Measurements from ENCODE around the gene ENPP1. TPM values are rescaled to one million over a fixed set of nuclear protein-coding genes. Genes with fewer than 3 reads are reported as not detected.

The ENPP1 gene
- total RNA-seq, 2 experiments from 2014 or later = 0.08 TPM

DNA sequence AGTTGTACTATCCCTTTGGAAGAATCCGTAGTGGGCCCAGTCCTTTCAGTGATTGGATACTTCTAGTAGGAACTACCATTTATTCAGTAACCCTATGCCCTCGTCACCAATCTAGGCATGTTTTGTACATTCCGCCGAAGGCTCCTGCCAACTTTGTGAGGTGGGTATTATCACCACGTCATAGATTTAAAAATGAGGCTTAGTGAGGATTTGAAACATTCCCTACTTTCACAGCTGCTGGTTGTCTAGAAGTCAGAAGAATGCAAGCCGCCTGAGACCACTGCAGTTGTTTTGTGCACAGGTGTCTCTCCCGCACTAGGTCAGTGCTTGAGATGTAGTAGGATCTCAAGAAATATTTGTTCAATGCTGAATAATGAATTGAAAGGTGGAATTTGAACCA, 32.6 kb downstream of the ENPP1 start:
- H3K36me3 Mint-ChIP-seq (ENCODE audit: low read depth) = no peaks in the 10 kb centered on the region
- no peak for DNase-seq
- H3K27me3 Mint-ChIP-seq = peaks cover 25% of the 10 kb centered on the region
- no peaks in the 10 kb centered on the region for H3K9me3 Mint-ChIP-seq
- H3K36me3 ChIP-seq (ENCODE audit: insufficient read depth, low read length) = no peaks in the 10 kb centered on the region
- intact Hi-C loops (cut with DNase I, micrococcal nuclease) = no loop called here
- ChIA-PET CTCF (interaction anchor here (0.6 kb wide), 1 partner anchor 53 kb away, joined by 4 read pairs; no protein-coding TSS in a partner anchor), POLR2A (no interaction called here)
- H3K4me3 ChIP-seq (ENCODE audit: low read length) = no peak overlapping the region
- H3K4me1 ChIP-seq (ENCODE audit: insufficient read depth, low read length) = no peaks in the 10 kb centered on the region
- ATAC-seq (ENCODE audit: poor library complexity) = no peak
- H3K4me3 Mint-ChIP-seq = no peak overlapping the region
- H3K27ac Mint-ChIP-seq = no peak overlapping the region
- TF ChIP-seq, protein P1, sequence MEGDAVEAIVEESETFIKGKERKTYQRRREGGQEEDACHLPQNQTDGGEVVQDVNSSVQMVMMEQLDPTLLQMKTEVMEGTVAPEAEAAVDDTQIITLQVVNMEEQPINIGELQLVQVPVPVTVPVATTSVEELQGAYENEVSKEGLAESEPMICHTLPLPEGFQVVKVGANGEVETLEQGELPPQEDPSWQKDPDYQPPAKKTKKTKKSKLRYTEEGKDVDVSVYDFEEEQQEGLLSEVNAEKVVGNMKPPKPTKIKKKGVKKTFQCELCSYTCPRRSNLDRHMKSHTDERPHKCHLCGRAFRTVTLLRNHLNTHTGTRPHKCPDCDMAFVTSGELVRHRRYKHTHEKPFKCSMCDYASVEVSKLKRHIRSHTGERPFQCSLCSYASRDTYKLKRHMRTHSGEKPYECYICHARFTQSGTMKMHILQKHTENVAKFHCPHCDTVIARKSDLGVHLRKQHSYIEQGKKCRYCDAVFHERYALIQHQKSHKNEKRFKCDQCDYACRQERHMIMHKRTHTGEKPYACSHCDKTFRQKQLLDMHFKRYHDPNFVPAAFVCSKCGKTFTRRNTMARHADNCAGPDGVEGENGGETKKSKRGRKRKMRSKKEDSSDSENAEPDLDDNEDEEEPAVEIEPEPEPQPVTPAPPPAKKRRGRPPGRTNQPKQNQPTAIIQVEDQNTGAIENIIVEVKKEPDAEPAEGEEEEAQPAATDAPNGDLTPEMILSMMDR (IDR thresholded peaks at IDR 0.05) = no peak
- peaks cover 2 to 5% of the 10 kb centered on the region in 2 experiments for H3K27me3 ChIP-seq (ENCODE audit: control insufficient read depth in 1 of 2, insufficient read depth in 2 of 2, low read length in 2 of 2)
- H3K4me1 Mint-ChIP-seq (ENCODE audit: low read depth) = no peaks in the 10 kb centered on the region
- H3K27ac ChIP-seq (ENCODE audit: low read depth in 1 of 2, low read length in 2 of 2) = no peak overlapping the region
- H3K9me3 ChIP-seq (ENCODE audit: control insufficient read depth in 1 of 2, insufficient read depth in 1 of 2, low read length in 2 of 2) = no peaks in the 10 kb centered on the region

DNA sequence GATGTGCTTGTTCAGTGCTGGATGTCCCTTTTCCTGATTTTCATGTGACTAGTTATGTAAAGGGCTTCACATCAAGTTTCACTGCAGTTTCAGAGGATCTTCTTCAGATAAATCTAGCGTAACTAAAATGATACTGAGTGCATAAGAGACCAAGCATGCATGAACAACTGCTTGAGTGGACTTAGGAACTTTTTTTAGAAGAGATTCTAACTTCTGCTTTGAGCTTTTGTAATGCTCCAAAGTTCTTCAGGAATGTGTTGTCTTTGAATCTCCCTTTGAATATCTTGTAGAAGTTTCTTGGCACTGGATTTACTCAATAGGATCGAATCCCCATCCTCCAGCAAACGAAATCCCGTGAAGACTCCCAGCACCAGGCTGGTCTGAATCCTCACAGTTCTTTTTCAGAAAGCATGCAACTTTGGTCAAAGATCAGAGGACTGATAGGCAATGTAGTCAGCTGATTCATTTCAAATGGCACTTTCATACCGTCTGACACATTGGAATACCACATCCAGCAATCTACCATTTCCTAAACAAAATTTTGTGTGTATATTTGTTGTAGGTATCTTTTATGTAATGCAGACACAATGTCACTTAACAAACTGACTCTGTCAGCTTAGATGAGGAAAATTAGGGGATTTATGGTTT, 33.2 kb downstream of the ENPP1 start:
- Mint-ChIP-seq H3K27me3 (peaks cover 29% of the 10 kb centered on the region), H3K27ac (no peak overlapping the region), H3K36me3 (ENCODE audit: low read depth) (no peaks in the 10 kb centered on the region), H3K9me3 (no peaks in the 10 kb centered on the region), H3K4me3 (no peak overlapping the region), H3K4me1 (ENCODE audit: low read depth) (no peaks in the 10 kb centered on the region)
- H3K27me3 ChIP-seq (ENCODE audit: control insufficient read depth in 1 of 2, insufficient read depth in 2 of 2, low read length in 2 of 2) = peaks cover 2 to 5% of the 10 kb centered on the region in 2 experiments
- no peaks in the 10 kb centered on the region for H3K9me3 ChIP-seq (ENCODE audit: control insufficient read depth in 1 of 2, insufficient read depth in 1 of 2, low read length in 2 of 2)
- DNase-seq = no peak
- H3K36me3 ChIP-seq (ENCODE audit: insufficient read depth, low read length) = no peaks in the 10 kb centered on the region
- TF ChIP-seq, protein P1 (IDR thresholded peaks at IDR 0.05) = no peak
- intact Hi-C loops (cut with DNase I, micrococcal nuclease) = no loop called here
- H3K4me3 ChIP-seq (ENCODE audit: low read length) = no peak overlapping the region
- POLR2A ChIA-PET = no interaction called here
- H3K4me1 ChIP-seq (ENCODE audit: insufficient read depth, low read length) = no peaks in the 10 kb centered on the region
- CTCF ChIA-PET = interaction anchor here (0.6 to 1.1 kb wide), 2 partner anchors 29 to 52 kb away, joined by 3 to 4 read pairs; no protein-coding TSS in a partner anchor
- H3K27ac ChIP-seq (ENCODE audit: low read depth in 1 of 2, low read length in 2 of 2) = no peak overlapping the region
- ATAC-seq (ENCODE audit: poor library complexity) = no peak

DNA sequence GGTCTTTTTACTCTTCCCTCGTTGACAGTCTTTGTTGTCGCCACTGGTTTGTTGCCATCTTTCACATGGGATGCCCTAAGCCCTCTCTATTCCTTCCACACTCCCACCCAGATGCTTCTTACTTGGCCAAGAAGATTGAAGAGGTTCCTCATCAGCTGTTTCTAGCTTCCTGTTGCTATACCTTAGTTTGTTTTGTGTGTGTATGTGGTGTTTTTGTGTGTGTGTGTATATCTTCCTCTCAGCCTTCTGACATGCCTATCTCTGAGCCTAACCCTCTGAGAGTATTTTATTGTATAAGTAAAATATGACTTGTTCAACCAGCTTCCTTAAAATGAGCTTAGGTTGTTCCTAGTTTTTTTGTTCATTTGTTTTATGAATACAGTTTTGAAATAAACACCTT, 35.9 kb downstream of the ENPP1 start:
- no peaks in the 10 kb centered on the region for H3K9me3 ChIP-seq (ENCODE audit: control insufficient read depth in 1 of 2, insufficient read depth in 1 of 2, low read length in 2 of 2)
- intact Hi-C loops (cut with DNase I, micrococcal nuclease) = no loop called here
- H3K36me3 ChIP-seq (ENCODE audit: insufficient read depth, low read length) = no peaks in the 10 kb centered on the region
- Mint-ChIP-seq H3K27me3 (peaks cover 34% of the 10 kb centered on the region), H3K4me1 (ENCODE audit: low read depth) (no peaks in the 10 kb centered on the region), H3K4me3 (no peak overlapping the region), H3K36me3 (ENCODE audit: low read depth) (no peaks in the 10 kb centered on the region), H3K27ac (no peak overlapping the region), H3K9me3 (no peaks in the 10 kb centered on the region)
- no peak overlapping the region for H3K4me3 ChIP-seq (ENCODE audit: low read length)
- DNase-seq (no peak), ATAC-seq (ENCODE audit: poor library complexity) (no peak)
- ChIA-PET CTCF (no interaction called here), POLR2A (no interaction called here)
- TF ChIP-seq, protein P1 (IDR thresholded peaks at IDR 0.05) = no peak
- peaks cover 0 to 8% of the 10 kb centered on the region in 2 experiments for H3K27me3 ChIP-seq (ENCODE audit: control insufficient read depth in 1 of 2, insufficient read depth in 2 of 2, low read length in 2 of 2)
- no peaks in the 10 kb centered on the region for H3K4me1 ChIP-seq (ENCODE audit: insufficient read depth, low read length)
- H3K27ac ChIP-seq (ENCODE audit: low read depth in 1 of 2, low read length in 2 of 2) = no peak overlapping the region

All from CD4-positive, alpha-beta T cell (primary cell).